Measurements from ENCODE around the gene IKBIP. TPM values are rescaled to one million over a fixed set of nuclear protein-coding genes. Genes with fewer than 3 reads are reported as not detected.
A peak's percentile ranks its signal among the peaks of the same experiment; 100 is the strongest.
"Not testable (repeated sequence)": the region's sequence is repeated elsewhere in the genome, so short reads cannot be mapped to it uniquely, and the experiment has no call there.

IKBIP gene
- total RNA-seq, 8 experiments from 2014 or later: 7.2 to 40.4 (median 22.0) TPM

GRCh38 chr12:98612696-98613334, 31.8 kb downstream of the IKBIP start:
- no peak for ATAC-seq (replicated peaks in 6 of 8)
- no peak overlapping the region for H3K27ac ChIP-seq
- WGBS, 10 experiments: 40 to 100% (median 84%) methylated on average over 1 to 3 of the region's 5 CpGs; no CpG with 5 or more reads in 2 of the 10 experiments
- no peak overlapping the region for H3K4me3 ChIP-seq
- in situ Hi-C loops (cut with MboI; ENCODE audit: low pct_unique_long_range_greater_than_20kb in 2 of 9, low sequenced_read_pairs in 9 of 9, unreplicated experiment in 9 of 9): no loop called here
- no peaks in the 10 kb centered on the region for H3K4me1 ChIP-seq (replicated peaks in 1 of 2)

DNA sequence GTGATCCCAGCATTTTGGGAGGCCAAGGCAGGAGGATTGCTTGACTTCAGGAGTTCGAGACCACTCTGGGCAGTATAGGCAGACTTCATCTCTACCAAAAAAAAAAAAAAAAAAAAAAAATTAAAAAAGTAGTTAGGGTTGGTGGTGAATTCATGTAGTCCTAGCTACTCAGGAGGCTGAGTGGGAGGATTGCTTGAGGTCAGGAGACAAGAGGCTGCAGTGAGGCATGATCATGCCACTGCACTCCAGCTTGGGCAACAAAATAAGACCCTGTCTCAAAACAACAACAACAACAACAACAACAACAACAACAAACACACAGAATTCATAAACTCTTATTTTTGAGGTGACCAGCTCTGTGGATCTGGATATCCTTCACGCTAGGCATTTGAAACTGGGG, 34.0 kb downstream of the IKBIP start:
- ATAC-seq (replicated peaks in 6 of 8): no peak
- Histone ChIP-seq H3K27ac (no peak overlapping the region), H3K4me3 (no peak overlapping the region), H3K4me1 (replicated peaks in 1 of 2) (no peaks in the 10 kb centered on the region)
- in situ Hi-C loops (cut with MboI; ENCODE audit: low pct_unique_long_range_greater_than_20kb in 2 of 9, low sequenced_read_pairs in 9 of 9, unreplicated experiment in 9 of 9): no loop called here
- 85 to 100% (median 100%) methylated on average over 1 to 2 of the region's 2 CpGs; no CpG with 5 or more reads in 3 of the 10 experiments for WGBS, 10 experiments

- in situ Hi-C loops (cut with MboI; ENCODE audit: low pct_unique_long_range_greater_than_20kb in 2 of 9, low sequenced_read_pairs in 9 of 9, unreplicated experiment in 9 of 9): no loop called here
- WGBS, 10 experiments: 57 to 100% (median 92%) methylated on average over 1 to 2 of the region's 2 CpGs; no CpG with 5 or more reads in 1 of the 10 experiments
- Histone ChIP-seq H3K4me1 (replicated peaks in 1 of 2) (no peaks in the 10 kb centered on the region), H3K27ac (no peak overlapping the region), H3K4me3 (no peak overlapping the region)
- peak in 1 of 8 experiments; percentile 11 for ATAC-seq (replicated peaks in 6 of 8)
Measured at GRCh38 chr12:98606359-98606988, 38.1 kb downstream of the IKBIP start.

DNA sequence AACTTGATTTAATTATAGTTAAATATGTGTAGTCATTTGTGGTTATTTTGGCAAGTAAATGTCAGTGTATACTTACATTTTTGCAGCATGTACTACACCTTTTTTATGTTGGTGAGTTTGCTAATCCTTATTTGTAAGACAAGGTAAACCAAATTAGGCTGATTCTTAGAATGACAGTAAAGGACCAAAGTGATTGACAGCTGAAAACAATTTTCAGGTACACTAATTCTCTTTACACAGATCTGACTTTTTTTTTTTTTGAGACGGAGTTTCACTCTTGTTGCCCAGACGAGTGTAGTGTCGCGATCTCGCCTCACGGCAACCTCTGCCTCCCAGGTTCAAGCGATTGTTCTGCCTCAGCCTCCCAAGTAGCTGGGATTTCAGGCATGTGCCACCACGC, 42.7 kb downstream of the IKBIP start:
- ATAC-seq (replicated peaks in 6 of 8): no peak
- no peaks in the 10 kb centered on the region for H3K4me1 ChIP-seq (replicated peaks in 1 of 2)
- no peak overlapping the region for H3K27ac ChIP-seq
- in situ Hi-C loops (cut with MboI; ENCODE audit: low pct_unique_long_range_greater_than_20kb in 2 of 9, low sequenced_read_pairs in 9 of 9, unreplicated experiment in 9 of 9): no loop called here
- H3K4me3 ChIP-seq: no peak overlapping the region
- WGBS, 10 experiments: 83 to 100% (median 96%) methylated on average over 1 to 8 of the region's 8 CpGs; no CpG with 5 or more reads in 3 of the 10 experiments

- in situ Hi-C loops (cut with MboI; ENCODE audit: low pct_unique_long_range_greater_than_20kb in 2 of 9, low sequenced_read_pairs in 9 of 9, unreplicated experiment in 9 of 9); H3K27ac ChIP-seq; ATAC-seq (replicated peaks in 6 of 8); H3K4me1 ChIP-seq (replicated peaks in 1 of 2); H3K4me3 ChIP-seq: not testable (repeated sequence)
- WGBS, 10 experiments: 80 to 100% (median 89%) methylated on average over 1 to 5 of the region's 5 CpGs; no CpG with 5 or more reads in 4 of the 10 experiments
Measured at GRCh38 chr12:98597313-98597712, 47.3 kb downstream of the IKBIP start.

DNA sequence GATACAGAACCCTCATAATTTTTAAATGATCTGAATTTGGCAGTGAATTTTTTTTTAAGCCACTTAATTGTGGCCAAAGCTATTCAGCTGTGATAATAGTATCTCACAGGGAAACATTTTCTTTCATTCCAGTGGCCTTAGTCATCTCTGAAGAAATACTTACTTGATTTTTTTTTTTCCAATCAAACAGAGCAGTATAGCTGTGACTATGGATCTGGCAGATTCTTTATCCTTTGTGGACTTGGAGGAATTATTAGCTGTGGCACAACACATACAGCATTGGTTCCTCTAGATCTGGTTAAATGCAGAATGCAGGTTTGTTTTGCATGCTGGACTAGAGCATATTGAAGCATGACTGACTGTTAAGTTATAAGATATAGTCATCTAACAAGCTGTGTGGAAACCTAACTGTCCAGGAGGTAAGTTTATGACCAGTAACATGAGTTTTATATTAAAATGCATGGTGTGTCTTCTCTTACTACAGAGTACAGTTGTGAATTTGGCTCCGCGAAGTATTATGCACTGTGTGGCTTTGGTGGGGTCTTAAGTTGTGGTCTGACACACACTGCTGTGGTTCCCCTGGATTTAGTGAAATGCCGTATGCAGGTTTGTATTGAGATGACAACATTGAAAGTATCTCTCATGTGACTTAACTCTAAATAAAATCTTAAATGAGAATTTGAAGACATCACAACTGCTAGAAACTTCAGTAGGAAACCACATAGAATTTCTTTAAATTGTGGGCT, 49.2 kb downstream of the IKBIP start:
- 0 to 100% (median 67%) methylated on average over 1 to 3 of the region's 3 CpGs; no CpG with 5 or more reads in 3 of the 10 experiments for WGBS, 10 experiments
- H3K27ac ChIP-seq: no peak overlapping the region
- H3K4me1 ChIP-seq (replicated peaks in 1 of 2): peaks cover 7 to 9% of the 10 kb centered on the region in 2 donors
- peak overlapping the region; percentile 68 to 91 (median 73) for H3K4me3 ChIP-seq
- no peak for ATAC-seq (replicated peaks in 6 of 8)
- in situ Hi-C loops (cut with MboI; ENCODE audit: low pct_unique_long_range_greater_than_20kb in 2 of 9, low sequenced_read_pairs in 9 of 9, unreplicated experiment in 9 of 9): no loop called here

GRCh38 chr12:98594050-98594835, 50.3 kb downstream of the IKBIP start:
- Histone ChIP-seq H3K4me3 (peak overlapping the region; percentile 68 to 91 (median 73)), H3K27ac (peak overlapping the region; percentile 91 to 95), H3K4me1 (replicated peaks in 1 of 2) (peaks cover 7 to 9% of the 10 kb centered on the region in 2 donors)
- 0 to 8% (median 0%) methylated on average over 1 to 16 of the region's 35 CpGs; no CpG with 5 or more reads in 1 of the 10 experiments for WGBS, 10 experiments
- in situ Hi-C loops (cut with MboI; ENCODE audit: low pct_unique_long_range_greater_than_20kb in 2 of 9, low sequenced_read_pairs in 9 of 9, unreplicated experiment in 9 of 9): no loop called here
- ATAC-seq (replicated peaks in 6 of 8): peak in 6 of 8 experiments; percentile 7 to 29 (median 16)

DNA sequence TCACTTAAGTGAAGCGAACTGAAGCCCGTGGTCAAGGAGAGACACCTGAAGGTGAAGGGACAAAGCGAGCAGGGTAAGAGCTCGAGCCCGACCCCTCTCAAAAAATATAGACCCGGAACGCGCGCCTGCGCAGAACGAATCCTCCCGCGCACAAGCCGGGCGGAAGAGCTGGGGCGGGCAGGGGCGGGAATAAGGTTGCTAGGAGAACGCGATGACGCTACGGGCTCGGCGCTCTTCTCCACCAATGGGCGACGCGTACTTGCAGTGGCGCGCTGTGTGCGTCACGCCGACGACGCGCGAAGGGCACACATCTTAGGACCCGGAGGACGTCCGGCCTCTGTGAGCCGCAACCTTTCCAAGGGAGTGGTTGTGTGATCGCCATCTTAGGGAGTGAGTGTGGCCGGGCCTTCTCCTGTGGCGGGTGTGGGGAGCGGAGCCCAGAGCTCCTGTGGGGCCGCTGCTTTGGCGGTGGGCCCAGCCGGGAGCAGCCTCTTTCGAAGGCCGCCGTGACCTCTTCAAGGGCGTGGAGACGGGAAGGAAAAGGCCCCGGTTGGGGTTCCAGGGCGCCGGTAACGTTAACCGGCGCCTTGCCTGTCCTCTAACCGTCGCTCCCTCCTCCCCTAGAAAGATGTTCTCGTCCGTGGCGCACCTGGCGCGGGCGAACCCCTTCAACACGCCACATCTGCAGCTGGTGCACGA, 51.1 kb downstream of the IKBIP start, which contains the start of gene SLC25A3:
Gene SLC25A3 (plus strand): TSS at position 336 of the 699 bp plus-strand sequence. CDS start 293 bp downstream, at position 629.
- peak within 1 kb of the TSS; percentile 68 to 91 (median 73) for H3K4me3 ChIP-seq
- peaks cover 7 to 9% of the 10 kb centered on the region in 2 donors for H3K4me1 ChIP-seq (replicated peaks in 1 of 2)
- H3K27ac ChIP-seq: peak within 1 kb of the TSS; percentile 91 to 95
- in situ Hi-C loops (cut with MboI; ENCODE audit: low pct_unique_long_range_greater_than_20kb in 2 of 9, low sequenced_read_pairs in 9 of 9, unreplicated experiment in 9 of 9): no loop called here
- ATAC-seq (replicated peaks in 6 of 8): peak; percentile 96 to 99 (median 99)
- 0 to 3% (median 0%) methylated on average over 1 to 13 of the region's 67 CpGs; no CpG with 5 or more reads in 1 of the 10 experiments for WGBS, 10 experiments

GRCh38 chr12:98592825-98593322, 51.7 kb downstream of the IKBIP start:
- in situ Hi-C loops (cut with MboI; ENCODE audit: low pct_unique_long_range_greater_than_20kb in 2 of 9, low sequenced_read_pairs in 9 of 9, unreplicated experiment in 9 of 9): no loop called here
- WGBS, 10 experiments: 38 to 83% (median 57%) methylated on average over 5 to 9 of the region's 9 CpGs
- peak overlapping the region; percentile 35 to 91 (median 73) for H3K4me3 ChIP-seq

GRCh38 chr12:98591209-98591608, 53.4 kb downstream of the IKBIP start:
- no peak overlapping the region for H3K27ac ChIP-seq
- in situ Hi-C loops (cut with MboI; ENCODE audit: low pct_unique_long_range_greater_than_20kb in 2 of 9, low sequenced_read_pairs in 9 of 9, unreplicated experiment in 9 of 9): no loop called here
- 66 to 100% (median 100%) methylated on average over 1 to 3 of the region's 4 CpGs; no CpG with 5 or more reads in 3 of the 10 experiments for WGBS, 10 experiments

More at GRCh38 chr12:98592825-98593322, 51.7 kb downstream of the IKBIP start:
- H3K27ac ChIP-seq: peak overlapping the region in 1 of 2 donors; percentile 41
- peak in 2 of 8 experiments; percentile 2 to 5 for ATAC-seq (replicated peaks in 6 of 8)
- H3K4me1 ChIP-seq (replicated peaks in 1 of 2): peaks cover 7 to 9% of the 10 kb centered on the region in 2 donors

DNA sequence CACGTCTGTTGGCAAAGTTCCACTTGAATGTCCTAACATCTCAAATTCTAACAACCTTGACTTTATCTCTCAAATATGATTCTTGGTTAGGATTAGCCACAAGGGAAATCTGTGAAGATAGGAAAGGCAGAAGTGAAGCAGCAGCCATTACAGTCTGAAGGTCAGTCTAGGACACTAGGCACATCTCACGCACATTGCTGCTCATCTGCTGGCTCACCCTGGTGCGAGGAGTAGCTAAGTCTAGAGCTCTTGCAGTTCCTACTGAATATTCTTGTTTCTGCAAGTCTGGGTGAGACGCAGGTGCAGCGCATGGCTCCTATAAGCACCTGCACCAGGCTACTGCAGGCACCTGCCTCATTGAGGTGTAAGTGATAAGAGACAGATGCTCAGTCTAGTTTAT, 57.5 kb downstream of the IKBIP start:
- no peak for ATAC-seq (replicated peaks in 6 of 8)
- 88 to 100% (median 93%) methylated on average over 1 to 3 of the region's 5 CpGs; no CpG with 5 or more reads in 6 of the 10 experiments for WGBS, 10 experiments
- no peaks in the 10 kb centered on the region for H3K4me1 ChIP-seq (replicated peaks in 1 of 2)
- H3K27ac ChIP-seq: no peak overlapping the region
- no peak overlapping the region for H3K4me3 ChIP-seq
- in situ Hi-C loops (cut with MboI; ENCODE audit: low pct_unique_long_range_greater_than_20kb in 2 of 9, low sequenced_read_pairs in 9 of 9, unreplicated experiment in 9 of 9): no loop called here

More at GRCh38 chr12:98591209-98591608, 53.4 kb downstream of the IKBIP start:
- H3K4me1 ChIP-seq (replicated peaks in 1 of 2): peaks cover 7 to 9% of the 10 kb centered on the region in 2 donors
- H3K4me3 ChIP-seq: no peak overlapping the region
- no peak for ATAC-seq (replicated peaks in 6 of 8)
